SKM-1 (cell line): Measurements from ENCODE around the gene LRRC4B.

Experiments
- DNase-seq: peaks from one replicate; lab custom pipeline; 2025; ENCODE audit not compliant: unreplicated experiment; lab: John Stamatoyannopoulos, UW

LRRC4B gene

GRCh38 chr19:50554212-50554611, 14.0 kb downstream of the LRRC4B start:
- no peak for DNase-seq

GRCh38 chr19:50553134-50553703, 15.0 kb downstream of the LRRC4B start:
- DNase-seq: no peak

GRCh38 chr19:50552540-50552939, 15.7 kb downstream of the LRRC4B start:
- DNase-seq: no peak

- no peak for DNase-seq
Observed at GRCh38 chr19:50551715-50552187, 16.5 kb downstream of the LRRC4B start.

GRCh38 chr19:50551034-50551714, 17.1 kb downstream of the LRRC4B start:
- DNase-seq: no peak

- no peak for DNase-seq
Observed at GRCh38 chr19:50550594-50550966, 17.7 kb downstream of the LRRC4B start.

GRCh38 chr19:50549927-50550593, 18.2 kb downstream of the LRRC4B start:
- DNase-seq: no peak

- DNase-seq: no peak
Observed at GRCh38 chr19:50549059-50549926, 18.9 kb downstream of the LRRC4B start.

GRCh38 chr19:50548191-50549058, 19.8 kb downstream of the LRRC4B start:
- no peak for DNase-seq

- DNase-seq: no peak
Observed at GRCh38 chr19:50547385-50548190, 20.6 kb downstream of the LRRC4B start.

- no peak for DNase-seq
Observed at GRCh38 chr19:50546527-50547221, 21.6 kb downstream of the LRRC4B start.

GRCh38 chr19:50542943-50543342, 25.3 kb downstream of the LRRC4B start:
- DNase-seq: no peak

GRCh38 chr19:50537769-50538230, 30.4 kb downstream of the LRRC4B start:
- DNase-seq: peak; percentile 28

- DNase-seq: no peak
Observed at GRCh38 chr19:50537306-50537685, 30.9 kb downstream of the LRRC4B start.

- DNase-seq: no peak
Observed at GRCh38 chr19:50536662-50537305, 31.5 kb downstream of the LRRC4B start.

GRCh38 chr19:50535672-50536187, 32.5 kb downstream of the LRRC4B start:
- DNase-seq: no peak

- DNase-seq: no peak
Observed at GRCh38 chr19:50534478-50534877, 33.8 kb downstream of the LRRC4B start.

GRCh38 chr19:50532952-50533351, 35.3 kb downstream of the LRRC4B start:
- no peak for DNase-seq
